Astrocyte of the cerebellum (primary cell): ENCODE data around the gene NKX2-2.

Source experiments
- DNase-seq: peaks from one replicate; pipeline ENCODE4 v3.0.0-alpha.2; 2011; ENCODE audit warnings: low read depth
- H3K4me3 ChIP-seq: 2 replicates; pipeline ENCODE4 v1.5.1; 2011; ENCODE audit warnings: mild to moderate bottlenecking, low read depth, low read length, moderate library complexity
- CTCF ChIP-seq: IDR thresholded peaks from 2 replicates; pipeline ENCODE4 v1.5.1; 2012; ENCODE audit warnings: low read length, low read depth, moderate library complexity, mild to moderate bottlenecking; ENCODE audit errors: missing control alignments
- in situ Hi-C: cut with HindIII; loops from 2 replicates; pipeline ENCODE4 v1.10.0; 2017; ENCODE audit warnings: low sequenced_read_pairs

Gene NKX2-2

DNA sequence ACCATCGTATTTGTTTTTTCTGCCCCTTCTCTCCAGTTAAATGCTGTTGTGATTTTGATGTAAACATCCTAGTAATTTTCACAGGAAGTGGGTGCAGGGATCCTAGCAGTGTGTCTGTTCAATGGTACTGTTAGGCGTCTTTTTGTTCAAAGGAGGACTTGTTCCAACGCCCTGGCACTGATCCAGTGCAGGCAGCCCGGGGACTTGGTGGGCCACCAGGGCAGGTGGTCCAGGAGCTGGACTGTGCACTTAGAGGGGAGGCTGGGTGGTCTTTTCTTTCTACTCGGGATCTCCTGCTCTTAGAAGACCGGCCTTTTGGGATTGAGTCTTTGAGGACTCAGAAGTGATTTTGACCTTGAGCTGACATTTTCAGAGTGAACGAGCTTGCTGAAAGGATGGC, 41.1 kb upstream of the NKX2-2 start:
- no peak overlapping the region for H3K4me3 ChIP-seq
- in situ Hi-C loops: no loop called here
- DNase-seq: no peak
- TF ChIP-seq CTCF: no peak

DNA sequence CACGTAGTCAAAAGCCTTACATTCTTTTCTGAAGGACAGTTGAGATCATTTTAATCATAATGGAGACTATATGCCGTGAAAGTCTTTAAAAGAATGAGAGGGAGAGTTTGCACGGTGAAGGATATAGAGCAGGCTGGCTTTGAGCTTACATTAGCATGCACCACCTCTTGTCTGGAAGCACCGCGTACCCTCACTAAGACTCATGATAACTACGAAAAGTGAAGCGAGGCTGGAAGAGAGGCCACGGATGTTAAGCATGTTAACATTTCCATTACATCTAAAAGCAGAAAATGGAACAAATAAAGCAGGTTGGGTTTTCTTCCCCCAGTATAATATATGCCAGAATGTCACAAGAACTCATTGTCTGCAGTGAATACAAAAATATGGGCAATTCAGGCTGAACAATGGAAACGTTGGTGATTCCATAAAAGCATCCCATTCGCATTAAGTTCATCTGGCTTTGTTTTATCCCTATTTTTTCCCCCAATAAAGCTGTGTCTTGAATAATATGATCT, 40.6 kb upstream of the NKX2-2 start:
- in situ Hi-C loops: no loop called here
- no peak for DNase-seq
- TF ChIP-seq CTCF: no peak
- H3K4me3 ChIP-seq: no peak overlapping the region

- DNase-seq: no peak
- TF ChIP-seq CTCF: no peak
These were observed 36.7 kb upstream of the NKX2-2 start for GRCh38 chr20:21550587-21550986.

GRCh38 chr20:21548390-21549035, 34.6 kb upstream of the NKX2-2 start:
- no peak for DNase-seq
- no peak overlapping the region for H3K4me3 ChIP-seq
- TF ChIP-seq CTCF: no peak

More at GRCh38 chr20:21550587-21550986, 36.7 kb upstream of the NKX2-2 start:
- H3K4me3 ChIP-seq: no peak overlapping the region
- in situ Hi-C loops: no loop called here

GRCh38 chr20:21546355-21546754, 32.5 kb upstream of the NKX2-2 start:
- TF ChIP-seq CTCF: no peak
- in situ Hi-C loops: no loop called here
- H3K4me3 ChIP-seq: no peak overlapping the region
- no peak for DNase-seq

More at GRCh38 chr20:21548390-21549035, 34.6 kb upstream of the NKX2-2 start:
- in situ Hi-C loops: no loop called here

DNA sequence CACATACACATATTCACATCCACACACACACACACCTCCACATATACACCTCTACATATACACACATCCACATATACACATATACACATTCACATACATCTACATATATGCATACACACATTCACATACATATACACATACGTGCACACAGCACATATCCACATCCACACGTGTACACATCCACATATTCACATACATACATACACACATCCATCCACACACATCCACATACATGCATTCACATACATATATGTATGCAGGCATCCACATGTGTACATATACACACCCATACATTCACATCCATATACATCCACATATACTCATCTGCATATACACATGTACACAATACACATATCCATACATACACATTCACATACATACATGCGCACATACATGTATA, 25.6 kb upstream of the NKX2-2 start:
- no peak for DNase-seq
- no peak overlapping the region for H3K4me3 ChIP-seq
- no peak for TF ChIP-seq CTCF
- in situ Hi-C loops: no loop called here
